HCT116 (cell line): ENCODE data around the gene YBEY. TPM values are rescaled to one million over a fixed set of nuclear protein-coding genes. Genes with fewer than 3 reads are reported as not detected.

Source experiments
- ATAC-seq: fragments of 200-7000 bp; cut with Tn5 transposase; 2 replicates; pipeline ENCODE4 v1.9.1; 2020; ENCODE audit warnings: mild to moderate bottlenecking, moderate library complexity
- BruUV-seq: library from RNA; stranded (reverse); fragments of 400-500 nt; replicated peaks from 2 replicates; lab custom pipeline; 2021; lab: Mats Ljungman, UMichigan
- CTCF ChIA-PET: fragments of 300-600 bp; sonication (Branson Sonifier 250); formaldehyde crosslinking; loops from one replicate; lab custom pipeline; 2021; ENCODE audit warnings: antibody characterized with exemption; lab: Charles Lee
- POLR2A ChIA-PET: fragments of 300-600, 350-600 bp; sonication (Branson Sonifier 250); formaldehyde crosslinking; loops from one replicate; lab custom pipeline; 2021; ENCODE audit warnings: antibody characterized with exemption; lab: Charles Lee
- RAD21 ChIA-PET, 2 experiments: fragments of 300-600 bp; sonication (Branson Sonifier 250); formaldehyde crosslinking; loops; one replicate each; lab custom pipeline; 2023; ENCODE audit warnings: low total read pairs in 2 of 2; ENCODE audit not compliant: uncharacterized antibody in 2 of 2, unreplicated experiment in 2 of 2, low non-redundant PET in 1 of 2; lab: Charles Lee
- DNase-seq: peaks from one replicate; pipeline ENCODE4 v3.0.0-alpha.2; 2010; ENCODE audit warnings: low read depth, low spot score
- H2AFZ ChIP-seq: fragments of 200-600 bp; shearing (Covaris generic), sonication (generic); 2 replicates; pipeline ENCODE4 v1.6.1; 2017; ENCODE audit warnings: low read depth, mixed run types, mixed read lengths, antibody characterized with exemption, low read length; ENCODE audit not compliant: poor library complexity, severe bottlenecking
- H3K27ac ChIP-seq: 2 replicates; pipeline ENCODE4 v1.5.1; 2012; ENCODE audit warnings: low read depth, low read length
- H3K27me3 ChIP-seq: fragments of 200-600 bp; sonication (generic); 2 replicates; pipeline ENCODE4 v1.6.1; 2016; ENCODE audit warnings: mixed run types, low read length, mixed read lengths; ENCODE audit not compliant: insufficient read depth
- H3K36me3 ChIP-seq, 2 experiments: fragments of 200-500 bp in 1 of 2; fragments of 200-600 bp in 1 of 2; sonication (Bioruptor generic) in 1 of 2; sonication (generic) in 1 of 2; 2 replicates each; pipeline versions ENCODE4 v1.5.1 to v1.6.1; 2014 to 2016; ENCODE audit warnings: low read length in 2 of 2, inconsistent platforms in 1 of 2, mixed read lengths in 1 of 2, mixed run types in 1 of 2; ENCODE audit not compliant: insufficient read depth in 2 of 2, control insufficient read depth in 1 of 2
- H3K4me1 ChIP-seq, 2 experiments: fragments of 200-600 bp in 1 of 2; sonication (generic) in 1 of 2; 2 replicates each; pipeline versions ENCODE4 v1.5.1 to v1.6.1; 2012 to 2017; ENCODE audit warnings: low read length in 2 of 2, inconsistent platforms in 1 of 2, mild to moderate bottlenecking in 1 of 2, mixed read lengths in 1 of 2, mixed run types in 1 of 2, moderate library complexity in 1 of 2; ENCODE audit not compliant: insufficient read depth in 2 of 2, control insufficient read depth in 1 of 2
- H3K4me2 ChIP-seq: fragments of 200-600 bp; sonication (generic); 2 replicates; pipeline ENCODE4 v1.6.1; 2017; ENCODE audit warnings: mixed run types, low read length, mixed read lengths
- H3K4me3 ChIP-seq, 2 experiments: fragments of 200-600 bp in 1 of 2; sonication (generic) in 1 of 2; replicated peaks in 1 of 2; 2 replicates each; pipeline ENCODE4 v1.5.1; 2011 to 2016; ENCODE audit warnings: low read length in 2 of 2, control low read depth in 1 of 2, low read depth in 1 of 2, mild to moderate bottlenecking in 1 of 2, mixed read lengths in 1 of 2, mixed run types in 1 of 2
- H3K79me2 ChIP-seq: fragments of 200-600 bp; sonication (generic); 2 replicates; pipeline ENCODE4 v1.6.1; 2017; ENCODE audit warnings: mild to moderate bottlenecking, mixed run types, low read length, moderate library complexity, mixed read lengths; ENCODE audit not compliant: insufficient read depth
- H3K9ac ChIP-seq: fragments of 200-600 bp; sonication (generic); 2 replicates; pipeline ENCODE4 v1.6.1; 2016; ENCODE audit warnings: low read length, mixed read lengths
- H3K9me2 ChIP-seq: fragments of 200-600 bp; sonication (generic), shearing (Covaris generic); 2 replicates; pipeline ENCODE4 v1.6.1; 2017; ENCODE audit warnings: mixed run types, mild to moderate bottlenecking, moderate library complexity; ENCODE audit not compliant: insufficient read depth
- H3K9me3 ChIP-seq, 2 experiments: fragments of 200-500 bp in 1 of 2; fragments of 200-600 bp in 1 of 2; sonication (Bioruptor generic) in 1 of 2; sonication (generic) in 1 of 2; 2 replicates each; pipeline ENCODE4 v1.6.1; 2014 to 2017; ENCODE audit warnings: low read length in 2 of 2, mixed read lengths in 2 of 2, inconsistent platforms in 1 of 2, low read depth in 1 of 2, mild to moderate bottlenecking in 1 of 2, mixed run types in 1 of 2, moderate library complexity in 1 of 2; ENCODE audit not compliant: control insufficient read depth in 1 of 2, insufficient read depth in 1 of 2
- H4K20me1 ChIP-seq: fragments of 200-600 bp; sonication (generic), shearing (Covaris generic); 2 replicates; pipeline ENCODE4 v1.6.1; 2017; ENCODE audit warnings: mixed run types, mild to moderate bottlenecking, moderate library complexity; ENCODE audit not compliant: insufficient read depth
- CBX3 ChIP-seq: IDR thresholded peaks from 2 replicates; pipeline ENCODE4 v1.6.1; 2012; ENCODE audit warnings: low read depth
- EGR1 ChIP-seq: IDR thresholded peaks from 2 replicates; pipeline ENCODE4 v1.6.1; 2012; ENCODE audit warnings: low read depth
- ELF1 ChIP-seq: IDR thresholded peaks from 2 replicates; pipeline ENCODE4 v1.6.1; 2012; ENCODE audit warnings: low read depth, borderline replicate concordance
- EZH2phosphoT487 ChIP-seq: fragments of 200-600 bp; IDR thresholded peaks from 2 replicates; pipeline ENCODE4 v1.6.1; 2018; ENCODE audit warnings: antibody characterized with exemption, borderline replicate concordance
- JUND ChIP-seq: IDR thresholded peaks from 2 replicates; pipeline ENCODE4 v1.6.1; 2012
- POLR2A ChIP-seq: IDR thresholded peaks from 2 replicates; pipeline ENCODE4 v1.7.0; 2011; ENCODE audit warnings: borderline replicate concordance; ENCODE audit not compliant: insufficient read depth, insufficient read length; ENCODE audit errors: extremely low read depth
- POLR2AphosphoS5 ChIP-seq: IDR thresholded peaks from 2 replicates; pipeline ENCODE4 v1.6.1; 2011; ENCODE audit warnings: mild to moderate bottlenecking, low read depth, low read length, moderate library complexity
- RAD21 ChIP-seq: IDR thresholded peaks from 2 replicates; pipeline ENCODE4 v1.6.1; 2012; ENCODE audit warnings: low read depth, mild to moderate bottlenecking
- SIN3A ChIP-seq: IDR thresholded peaks from 2 replicates; pipeline ENCODE4 v1.6.1; 2012; ENCODE audit warnings: low read depth
- SP1 ChIP-seq: IDR thresholded peaks from 2 replicates; pipeline ENCODE4 v1.6.1; 2012; ENCODE audit warnings: low read depth
- SRF ChIP-seq: IDR thresholded peaks from 2 replicates; pipeline ENCODE4 v1.6.1; 2012; ENCODE audit warnings: low read depth
- TCF7L2 ChIP-seq: IDR thresholded peaks from 2 replicates; pipeline ENCODE4 v1.7.0; 2011; ENCODE audit warnings: borderline replicate concordance, inconsistent platforms; ENCODE audit not compliant: insufficient read depth, insufficient read length; ENCODE audit errors: extremely low read depth
- YY1 ChIP-seq: IDR thresholded peaks from 2 replicates; pipeline ENCODE4 v1.6.1; 2011; ENCODE audit warnings: low read length, low read depth, moderate library complexity, mild to moderate bottlenecking; ENCODE audit not compliant: insufficient replicate concordance; ENCODE audit errors: extremely low read depth
- ZNF274 ChIP-seq: fragments of 200-500 bp; sonication (Bioruptor generic); IDR thresholded peaks from 2 replicates; pipeline ENCODE4 v1.6.1; 2014; ENCODE audit warnings: mild to moderate bottlenecking, low read depth, low read length, inconsistent platforms
- intact Hi-C: fragments of 100-400 bp; cut with micrococcal nuclease; formaldehyde crosslinking; loops from 2 replicates; pipeline ENCODE4 v1.10.0; 2022
- total RNA-seq: library from RNA; stranded (reverse); gene quantifications from one replicate; pipeline ENCODE4 v1.2.1, GENCODE V29; 2021; ENCODE audit not compliant: unreplicated experiment
- TF ChIP-seq, protein P1 (sequence below): IDR thresholded peaks from 2 replicates; pipeline ENCODE4 v1.6.1; 2011; ENCODE audit warnings: mild to moderate bottlenecking, low read length, moderate library complexity; ENCODE audit not compliant: insufficient replicate concordance; ENCODE audit errors: extremely low read depth
- TF ChIP-seq, protein P2 (sequence below): IDR thresholded peaks from 2 replicates; pipeline ENCODE4 v1.6.1; 2012
- TF ChIP-seq, protein P3 (sequence below): IDR thresholded peaks from 2 replicates; pipeline ENCODE4 v1.6.1; 2012; ENCODE audit warnings: low read depth
- TF ChIP-seq, protein P4 (sequence below): IDR thresholded peaks from 2 replicates; pipeline ENCODE4 v1.6.1; 2012

The YBEY gene
- total RNA-seq, 1 experiment from 2014 or later, result 31.5 TPM

DNA sequence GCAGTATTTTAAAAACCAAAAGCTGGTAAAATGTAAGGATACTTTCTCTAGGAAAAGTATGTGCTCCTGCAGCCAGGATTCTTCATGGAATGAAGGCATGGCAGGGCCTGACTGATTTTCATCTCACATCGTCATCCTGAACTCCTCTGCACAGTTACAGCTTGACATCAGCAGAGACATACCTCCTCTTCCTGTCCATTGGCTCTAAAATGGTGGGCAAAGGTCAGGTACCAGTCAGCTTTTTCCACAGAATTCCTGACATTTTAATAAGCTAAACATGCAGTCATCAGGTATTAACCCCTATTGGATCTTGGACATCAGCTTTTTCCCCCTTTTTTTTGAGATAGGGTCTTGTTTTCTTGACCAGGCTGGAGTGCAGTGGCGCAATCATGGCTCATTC is 43.7 kb downstream of the YBEY start:
- ChIA-PET POLR2A (no interaction called here), CTCF (no interaction called here), RAD21 (no interaction called here)
- H3K27me3 ChIP-seq, result no peaks in the 10 kb centered on the region
- no peak overlapping the region for H3K4me2 ChIP-seq
- H3K27ac ChIP-seq, result no peak overlapping the region
- no peaks in the 10 kb centered on the region for H3K9me3 ChIP-seq
- H3K36me3 ChIP-seq, result peaks cover 20 to 29% of the 10 kb centered on the region in 2 experiments; a peak in 3 of 4 replicates
- H2AFZ ChIP-seq, result no peak overlapping the region
- no peaks in the 10 kb centered on the region for H4K20me1 ChIP-seq
- no peaks in the 10 kb centered on the region for H3K9me2 ChIP-seq
- H3K4me1 ChIP-seq, result peaks cover 10 to 20% of the 10 kb centered on the region in 2 experiments
- ATAC-seq (no peak), DNase-seq (no peak)
- TF ChIP-seq SRF (no peak), YY1 (no peak), CBX3 (no peak), ELF1 (no peak), SP1 (no peak), JUND (no peak), TCF7L2 (no peak), POLR2A (no peak), POLR2AphosphoS5 (no peak), ZNF274 (no peak), RAD21 (no peak), EZH2phosphoT487 (no peak), EGR1 (no peak), SIN3A (no peak)
- TF ChIP-seq, protein P1, sequence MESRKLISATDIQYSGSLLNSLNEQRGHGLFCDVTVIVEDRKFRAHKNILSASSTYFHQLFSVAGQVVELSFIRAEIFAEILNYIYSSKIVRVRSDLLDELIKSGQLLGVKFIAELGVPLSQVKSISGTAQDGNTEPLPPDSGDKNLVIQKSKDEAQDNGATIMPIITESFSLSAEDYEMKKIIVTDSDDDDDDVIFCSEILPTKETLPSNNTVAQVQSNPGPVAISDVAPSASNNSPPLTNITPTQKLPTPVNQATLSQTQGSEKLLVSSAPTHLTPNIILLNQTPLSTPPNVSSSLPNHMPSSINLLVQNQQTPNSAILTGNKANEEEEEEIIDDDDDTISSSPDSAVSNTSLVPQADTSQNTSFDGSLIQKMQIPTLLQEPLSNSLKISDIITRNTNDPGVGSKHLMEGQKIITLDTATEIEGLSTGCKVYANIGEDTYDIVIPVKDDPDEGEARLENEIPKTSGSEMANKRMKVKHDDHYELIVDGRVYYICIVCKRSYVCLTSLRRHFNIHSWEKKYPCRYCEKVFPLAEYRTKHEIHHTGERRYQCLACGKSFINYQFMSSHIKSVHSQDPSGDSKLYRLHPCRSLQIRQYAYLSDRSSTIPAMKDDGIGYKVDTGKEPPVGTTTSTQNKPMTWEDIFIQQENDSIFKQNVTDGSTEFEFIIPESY, result no peak
- TF ChIP-seq, protein P2, sequence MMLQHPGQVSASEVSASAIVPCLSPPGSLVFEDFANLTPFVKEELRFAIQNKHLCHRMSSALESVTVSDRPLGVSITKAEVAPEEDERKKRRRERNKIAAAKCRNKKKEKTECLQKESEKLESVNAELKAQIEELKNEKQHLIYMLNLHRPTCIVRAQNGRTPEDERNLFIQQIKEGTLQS, result no peak
- TF ChIP-seq, protein P3, sequence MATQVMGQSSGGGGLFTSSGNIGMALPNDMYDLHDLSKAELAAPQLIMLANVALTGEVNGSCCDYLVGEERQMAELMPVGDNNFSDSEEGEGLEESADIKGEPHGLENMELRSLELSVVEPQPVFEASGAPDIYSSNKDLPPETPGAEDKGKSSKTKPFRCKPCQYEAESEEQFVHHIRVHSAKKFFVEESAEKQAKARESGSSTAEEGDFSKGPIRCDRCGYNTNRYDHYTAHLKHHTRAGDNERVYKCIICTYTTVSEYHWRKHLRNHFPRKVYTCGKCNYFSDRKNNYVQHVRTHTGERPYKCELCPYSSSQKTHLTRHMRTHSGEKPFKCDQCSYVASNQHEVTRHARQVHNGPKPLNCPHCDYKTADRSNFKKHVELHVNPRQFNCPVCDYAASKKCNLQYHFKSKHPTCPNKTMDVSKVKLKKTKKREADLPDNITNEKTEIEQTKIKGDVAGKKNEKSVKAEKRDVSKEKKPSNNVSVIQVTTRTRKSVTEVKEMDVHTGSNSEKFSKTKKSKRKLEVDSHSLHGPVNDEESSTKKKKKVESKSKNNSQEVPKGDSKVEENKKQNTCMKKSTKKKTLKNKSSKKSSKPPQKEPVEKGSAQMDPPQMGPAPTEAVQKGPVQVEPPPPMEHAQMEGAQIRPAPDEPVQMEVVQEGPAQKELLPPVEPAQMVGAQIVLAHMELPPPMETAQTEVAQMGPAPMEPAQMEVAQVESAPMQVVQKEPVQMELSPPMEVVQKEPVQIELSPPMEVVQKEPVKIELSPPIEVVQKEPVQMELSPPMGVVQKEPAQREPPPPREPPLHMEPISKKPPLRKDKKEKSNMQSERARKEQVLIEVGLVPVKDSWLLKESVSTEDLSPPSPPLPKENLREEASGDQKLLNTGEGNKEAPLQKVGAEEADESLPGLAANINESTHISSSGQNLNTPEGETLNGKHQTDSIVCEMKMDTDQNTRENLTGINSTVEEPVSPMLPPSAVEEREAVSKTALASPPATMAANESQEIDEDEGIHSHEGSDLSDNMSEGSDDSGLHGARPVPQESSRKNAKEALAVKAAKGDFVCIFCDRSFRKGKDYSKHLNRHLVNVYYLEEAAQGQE, result no peak
- TF ChIP-seq, protein P4, sequence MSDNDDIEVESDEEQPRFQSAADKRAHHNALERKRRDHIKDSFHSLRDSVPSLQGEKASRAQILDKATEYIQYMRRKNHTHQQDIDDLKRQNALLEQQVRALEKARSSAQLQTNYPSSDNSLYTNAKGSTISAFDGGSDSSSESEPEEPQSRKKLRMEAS, result no peak
- no peak overlapping the region for H3K4me3 ChIP-seq
- H3K79me2 ChIP-seq, result peaks cover 74% of the 10 kb centered on the region
- H3K9ac ChIP-seq, result no peak overlapping the region
- no TSS peak for BruUV-seq
- intact Hi-C loops, result loop anchor here (5.0 to 10.0 kb wide), 3 partner anchors 128 to 355 kb away; partner anchors contain the start of gene DIP2A
